Breast epithelium (tissue), 3 donors: Measurements from ENCODE around the gene VWF.
"Not testable (repeated sequence)": the region's sequence is repeated elsewhere in the genome, so short reads cannot be mapped to it uniquely, and the experiment has no call there.

ENCODE experiments used
- POLR2A ChIP-seq: fragments of 450-650 bp; IDR thresholded peaks from one replicate; pipeline ENCODE4 v1.6.1; 2016; ENCODE audit warnings: antibody characterized with exemption, mild to moderate bottlenecking, moderate library complexity
- POLR2AphosphoS5 ChIP-seq, 3 donors: sonication (generic); formaldehyde crosslinking; IDR thresholded peaks; one replicate each; pipeline ENCODE4 v1.6.1; 2017; ENCODE audit warnings: antibody characterized with exemption in 3 of 3
- TF ChIP-seq, protein P1 (sequence below), 3 donors: fragments of 450-650 bp; IDR thresholded peaks; one replicate each; pipeline ENCODE4 v1.5.1; 2016 to 2017; ENCODE audit warnings: antibody characterized with exemption in 3 of 3, mild to moderate bottlenecking in 3 of 3, moderate library complexity in 3 of 3

DNA sequence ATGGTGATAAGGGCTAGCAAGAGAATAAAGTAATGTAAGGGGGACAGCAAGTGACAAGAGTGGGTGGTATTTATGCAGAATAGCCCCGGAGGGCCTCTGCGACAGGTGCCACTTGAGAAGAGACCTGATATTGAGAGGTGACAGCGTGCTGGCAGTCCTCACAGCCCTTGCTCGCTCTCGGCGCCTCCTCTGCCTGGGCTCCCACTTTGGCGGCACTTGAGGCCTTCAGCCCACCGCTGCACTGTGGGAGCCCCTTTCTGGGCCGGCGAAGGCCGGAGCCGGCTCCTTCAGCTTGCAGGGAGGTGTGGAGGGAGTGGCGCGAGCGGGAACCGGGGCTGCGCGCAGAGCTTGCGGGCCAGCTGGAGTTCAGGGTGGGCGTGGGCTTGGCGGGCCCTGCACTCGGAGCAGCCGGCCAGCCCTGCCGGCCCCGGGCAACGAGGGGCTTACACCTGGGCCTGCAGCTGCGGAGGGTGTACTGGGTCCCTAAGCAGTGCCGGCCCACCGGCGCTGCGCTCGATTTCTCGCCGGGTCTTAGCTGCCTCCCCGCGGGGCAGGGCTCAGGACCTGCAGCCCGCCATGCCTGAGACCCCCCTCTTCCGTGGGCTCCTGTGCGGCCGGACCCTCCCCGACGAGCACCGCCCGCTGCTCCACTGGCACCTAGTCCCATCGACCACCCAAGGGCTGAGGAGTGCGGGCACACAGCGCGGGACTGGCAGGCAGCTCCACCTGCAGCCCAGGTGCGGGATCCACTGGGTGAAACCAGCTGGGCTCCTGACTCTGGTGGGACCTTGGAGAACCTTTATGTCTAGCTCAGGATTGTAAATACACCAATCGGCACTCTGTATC lies 34.9 kb upstream of the VWF start:
- TF ChIP-seq, protein P1, sequence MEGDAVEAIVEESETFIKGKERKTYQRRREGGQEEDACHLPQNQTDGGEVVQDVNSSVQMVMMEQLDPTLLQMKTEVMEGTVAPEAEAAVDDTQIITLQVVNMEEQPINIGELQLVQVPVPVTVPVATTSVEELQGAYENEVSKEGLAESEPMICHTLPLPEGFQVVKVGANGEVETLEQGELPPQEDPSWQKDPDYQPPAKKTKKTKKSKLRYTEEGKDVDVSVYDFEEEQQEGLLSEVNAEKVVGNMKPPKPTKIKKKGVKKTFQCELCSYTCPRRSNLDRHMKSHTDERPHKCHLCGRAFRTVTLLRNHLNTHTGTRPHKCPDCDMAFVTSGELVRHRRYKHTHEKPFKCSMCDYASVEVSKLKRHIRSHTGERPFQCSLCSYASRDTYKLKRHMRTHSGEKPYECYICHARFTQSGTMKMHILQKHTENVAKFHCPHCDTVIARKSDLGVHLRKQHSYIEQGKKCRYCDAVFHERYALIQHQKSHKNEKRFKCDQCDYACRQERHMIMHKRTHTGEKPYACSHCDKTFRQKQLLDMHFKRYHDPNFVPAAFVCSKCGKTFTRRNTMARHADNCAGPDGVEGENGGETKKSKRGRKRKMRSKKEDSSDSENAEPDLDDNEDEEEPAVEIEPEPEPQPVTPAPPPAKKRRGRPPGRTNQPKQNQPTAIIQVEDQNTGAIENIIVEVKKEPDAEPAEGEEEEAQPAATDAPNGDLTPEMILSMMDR (IDR thresholded peaks at IDR 0.05): not testable (repeated sequence)
- not testable (repeated sequence) for TF ChIP-seq POLR2A; POLR2AphosphoS5 (IDR thresholded peaks at IDR 0.05)
